Measurements from ENCODE around the gene GRID2IP.

GRID2IP gene

GRCh38 chr7:6554848-6555247 lies 3.6 kb upstream of the GRID2IP start:
- Histone ChIP-seq H3K27ac (ENCODE audit: low read length) (no peak overlapping the region), H3K9me3 (ENCODE audit: control insufficient read depth, low read depth, low read length) (no peaks in the 10 kb centered on the region), H3K27me3 (ENCODE audit: control insufficient read depth, insufficient read depth, low read length) (no peaks in the 10 kb centered on the region), H3K4me1 (ENCODE audit: control insufficient read depth, low read depth, low read length) (no peaks in the 10 kb centered on the region), H3K4me3 (ENCODE audit: low read length) (no peak overlapping the region), H3K9ac (ENCODE audit: low read length) (no peak overlapping the region), H3K36me3 (ENCODE audit: control insufficient read depth, low read depth, low read length) (no peaks in the 10 kb centered on the region)

- Histone ChIP-seq H3K27me3 (ENCODE audit: control insufficient read depth, insufficient read depth, low read length) (no peaks in the 10 kb centered on the region), H3K9me3 (ENCODE audit: control insufficient read depth, low read depth, low read length) (no peaks in the 10 kb centered on the region), H3K4me3 (ENCODE audit: low read length) (no peak overlapping the region), H3K9ac (ENCODE audit: low read length) (no peak overlapping the region), H3K36me3 (ENCODE audit: control insufficient read depth, low read depth, low read length) (no peaks in the 10 kb centered on the region), H3K4me1 (ENCODE audit: control insufficient read depth, low read depth, low read length) (no peaks in the 10 kb centered on the region), H3K27ac (ENCODE audit: low read length) (no peak overlapping the region)
These were observed 2.3 kb upstream of the GRID2IP start for GRCh38 chr7:6553448-6554044.

- Histone ChIP-seq H3K27ac (ENCODE audit: low read length) (no peak overlapping the region), H3K4me1 (ENCODE audit: control insufficient read depth, low read depth, low read length) (no peaks in the 10 kb centered on the region), H3K9ac (ENCODE audit: low read length) (no peak overlapping the region), H3K4me3 (ENCODE audit: low read length) (no peak overlapping the region), H3K27me3 (ENCODE audit: control insufficient read depth, insufficient read depth, low read length) (no peaks in the 10 kb centered on the region), H3K36me3 (ENCODE audit: control insufficient read depth, low read depth, low read length) (no peaks in the 10 kb centered on the region), H3K9me3 (ENCODE audit: control insufficient read depth, low read depth, low read length) (no peaks in the 10 kb centered on the region)
These were observed 3.9 kb downstream of the GRID2IP start for GRCh38 chr7:6547400-6547799.

GRCh38 chr7:6546498-6547251 lies 4.6 kb downstream of the GRID2IP start:
- H3K9me3 ChIP-seq (ENCODE audit: control insufficient read depth, low read depth, low read length), result no peaks in the 10 kb centered on the region
- no peak overlapping the region for H3K27ac ChIP-seq (ENCODE audit: low read length)
- no peaks in the 10 kb centered on the region for H3K36me3 ChIP-seq (ENCODE audit: control insufficient read depth, low read depth, low read length)
- H3K4me3 ChIP-seq (ENCODE audit: low read length), result no peak overlapping the region
- H3K27me3 ChIP-seq (ENCODE audit: control insufficient read depth, insufficient read depth, low read length), result no peaks in the 10 kb centered on the region
- no peaks in the 10 kb centered on the region for H3K4me1 ChIP-seq (ENCODE audit: control insufficient read depth, low read depth, low read length)
- H3K9ac ChIP-seq (ENCODE audit: low read length), result no peak overlapping the region

GRCh38 chr7:6545398-6546126 lies 5.7 kb downstream of the GRID2IP start:
- Histone ChIP-seq H3K9me3 (ENCODE audit: control insufficient read depth, low read depth, low read length) (no peaks in the 10 kb centered on the region), H3K9ac (ENCODE audit: low read length) (no peak overlapping the region), H3K27ac (ENCODE audit: low read length) (no peak overlapping the region), H3K4me1 (ENCODE audit: control insufficient read depth, low read depth, low read length) (no peaks in the 10 kb centered on the region), H3K27me3 (ENCODE audit: control insufficient read depth, insufficient read depth, low read length) (no peaks in the 10 kb centered on the region), H3K36me3 (ENCODE audit: control insufficient read depth, low read depth, low read length) (no peaks in the 10 kb centered on the region), H3K4me3 (ENCODE audit: low read length) (no peak overlapping the region)

- no peaks in the 10 kb centered on the region for H3K9me3 ChIP-seq (ENCODE audit: control insufficient read depth, low read depth, low read length)
These were observed 8.9 kb downstream of the GRID2IP start for GRCh38 chr7:6542368-6542767.

GRCh38 chr7:6536262-6537260 lies 14.7 kb downstream of the GRID2IP start:
- Histone ChIP-seq H3K27me3 (ENCODE audit: control insufficient read depth, insufficient read depth, low read length) (peaks cover 29% of the 10 kb centered on the region), H3K36me3 (ENCODE audit: control insufficient read depth, low read depth, low read length) (no peaks in the 10 kb centered on the region), H3K27ac (ENCODE audit: low read length) (no peak overlapping the region), H3K9ac (ENCODE audit: low read length) (no peak overlapping the region), H3K9me3 (ENCODE audit: control insufficient read depth, low read depth, low read length) (no peaks in the 10 kb centered on the region), H3K4me3 (ENCODE audit: low read length) (peak overlapping the region; percentile 58), H3K4me1 (ENCODE audit: control insufficient read depth, low read depth, low read length) (peaks cover 2% of the 10 kb centered on the region)

More at GRCh38 chr7:6542368-6542767, 8.9 kb downstream of the GRID2IP start:
- no peak overlapping the region for H3K4me3 ChIP-seq (ENCODE audit: low read length)
- no peaks in the 10 kb centered on the region for H3K27me3 ChIP-seq (ENCODE audit: control insufficient read depth, insufficient read depth, low read length)
- H3K4me1 ChIP-seq (ENCODE audit: control insufficient read depth, low read depth, low read length), result no peaks in the 10 kb centered on the region
- H3K9ac ChIP-seq (ENCODE audit: low read length), result no peak overlapping the region
- no peak overlapping the region for H3K27ac ChIP-seq (ENCODE audit: low read length)
- no peaks in the 10 kb centered on the region for H3K36me3 ChIP-seq (ENCODE audit: control insufficient read depth, low read depth, low read length)

GRCh38 chr7:6533893-6534495 lies 17.3 kb downstream of the GRID2IP start:
- Histone ChIP-seq H3K27me3 (ENCODE audit: control insufficient read depth, insufficient read depth, low read length) (peaks cover 55% of the 10 kb centered on the region), H3K4me1 (ENCODE audit: control insufficient read depth, low read depth, low read length) (peaks cover 8% of the 10 kb centered on the region), H3K9ac (ENCODE audit: low read length) (no peak overlapping the region), H3K4me3 (ENCODE audit: low read length) (no peak overlapping the region), H3K27ac (ENCODE audit: low read length) (no peak overlapping the region), H3K36me3 (ENCODE audit: control insufficient read depth, low read depth, low read length) (no peaks in the 10 kb centered on the region), H3K9me3 (ENCODE audit: control insufficient read depth, low read depth, low read length) (no peaks in the 10 kb centered on the region)

- Histone ChIP-seq H3K4me3 (ENCODE audit: low read length) (no peak overlapping the region), H3K27me3 (ENCODE audit: control insufficient read depth, insufficient read depth, low read length) (peaks cover 70% of the 10 kb centered on the region), H3K9ac (ENCODE audit: low read length) (no peak overlapping the region), H3K36me3 (ENCODE audit: control insufficient read depth, low read depth, low read length) (no peaks in the 10 kb centered on the region), H3K9me3 (ENCODE audit: control insufficient read depth, low read depth, low read length) (no peaks in the 10 kb centered on the region), H3K4me1 (ENCODE audit: control insufficient read depth, low read depth, low read length) (peaks cover 8% of the 10 kb centered on the region), H3K27ac (ENCODE audit: low read length) (no peak overlapping the region)
These were observed 18.7 kb downstream of the GRID2IP start for GRCh38 chr7:6532516-6532915.

- peak overlapping the region; percentile 79 for H3K4me3 ChIP-seq (ENCODE audit: low read length)
- no peak overlapping the region for H3K27ac ChIP-seq (ENCODE audit: low read length)
These were observed 19.6 kb downstream of the GRID2IP start for GRCh38 chr7:6531492-6532279.

More at GRCh38 chr7:6531492-6532279, 19.6 kb downstream of the GRID2IP start:
- Histone ChIP-seq H3K36me3 (ENCODE audit: control insufficient read depth, low read depth, low read length) (no peaks in the 10 kb centered on the region), H3K4me1 (ENCODE audit: control insufficient read depth, low read depth, low read length) (peaks cover 8% of the 10 kb centered on the region), H3K9ac (ENCODE audit: low read length) (no peak overlapping the region), H3K9me3 (ENCODE audit: control insufficient read depth, low read depth, low read length) (no peaks in the 10 kb centered on the region), H3K27me3 (ENCODE audit: control insufficient read depth, insufficient read depth, low read length) (peaks cover 78% of the 10 kb centered on the region)
